ENCODE results near the gene FMN2. TPM values are rescaled to one million over a fixed set of nuclear protein-coding genes. Genes with fewer than 3 reads are reported as not detected.

Gene FMN2
- total RNA-seq, 1 experiment from 2014 or later, result 0.59 TPM

DNA sequence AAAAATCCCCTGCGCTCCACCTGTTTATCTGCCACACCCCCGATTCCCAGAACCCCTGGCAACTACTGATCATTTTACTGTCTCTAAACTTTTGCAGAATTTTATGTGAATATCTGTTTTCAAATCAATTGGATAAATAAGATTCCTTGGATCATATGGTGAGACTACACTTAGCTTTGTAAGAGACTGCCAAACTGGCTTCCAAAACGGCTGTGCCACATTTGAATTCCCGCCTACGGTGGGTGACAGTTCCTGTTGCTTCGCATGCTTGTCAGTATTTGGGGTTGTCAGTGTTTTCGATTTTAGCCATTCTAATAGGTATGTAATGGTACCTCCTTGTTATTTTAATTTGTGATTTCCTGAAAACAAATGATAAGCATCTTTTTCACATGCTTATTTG is 22.7 kb upstream of the FMN2 start:
- Histone ChIP-seq H3K4me2 (ENCODE audit: insufficient read depth, insufficient read length, low read length) (no peak overlapping the region), H3K27me3 (ENCODE audit: insufficient read depth, low read length) (no peaks in the 10 kb centered on the region), H3K23ac (ENCODE audit: insufficient read length, low read depth, low read length) (no peak overlapping the region), H2BK20ac (ENCODE audit: low read depth, low read length, poor library complexity, severe bottlenecking) (no peak overlapping the region), H2AFZ (ENCODE audit: low read length) (no peak overlapping the region), H3T11ph (ENCODE audit: low read length) (no peak overlapping the region), H3K9me3 (ENCODE audit: control insufficient read depth, low read depth, low read length) (no peaks in the 10 kb centered on the region), H3K9ac (ENCODE audit: extremely low read depth, insufficient read length, low read length) (no peak overlapping the region), H4K5ac (ENCODE audit: insufficient read length, low read depth, low read length) (no peak overlapping the region), H2BK120ac (ENCODE audit: low read depth, low read length, poor library complexity, severe bottlenecking) (no peak overlapping the region), H3K23me2 (ENCODE audit: insufficient read length, low read depth, low read length, poor library complexity, severe bottlenecking) (no peaks in the 10 kb centered on the region), H4K20me1 (ENCODE audit: control insufficient read depth, insufficient read depth, insufficient read length) (no peaks in the 10 kb centered on the region), H3K4ac (ENCODE audit: low read depth, low read length) (no peak overlapping the region), H3K56ac (ENCODE audit: insufficient read length, low read depth, low read length) (no peak overlapping the region), H2AK5ac (ENCODE audit: insufficient read length, low read length) (no peak overlapping the region), H3K18ac (ENCODE audit: insufficient read length, low read depth, low read length) (no peak overlapping the region), H4K91ac (ENCODE audit: insufficient read length, low read depth, low read length) (no peak overlapping the region), H2BK15ac (ENCODE audit: low read depth, low read length) (no peak overlapping the region), H3K27ac (ENCODE audit: insufficient read length, low read depth, low read length) (no peak overlapping the region), H3K14ac (ENCODE audit: insufficient read depth, low read length) (no peak overlapping the region), H3K4me1 (ENCODE audit: insufficient read depth, low read length) (peaks cover 9% of the 10 kb centered on the region), H2BK5ac (ENCODE audit: insufficient read length, low read length) (no peak overlapping the region), H4K8ac (replicated peaks; ENCODE audit: insufficient read length, low read depth, low read length) (no peak overlapping the region), H3K79me1 (ENCODE audit: insufficient read depth, low read depth, low read length, poor library complexity, severe bottlenecking) (no peaks in the 10 kb centered on the region), H2BK12ac (ENCODE audit: insufficient read length, low read depth, low read length) (no peak overlapping the region), H3K79me2 (ENCODE audit: insufficient read depth, low read length) (no peaks in the 10 kb centered on the region)
- H3K27me3 Mint-ChIP-seq (ENCODE audit: low read depth), result no peaks in the 10 kb centered on the region
- no peaks in the 10 kb centered on the region for H3K36me3 Mint-ChIP-seq (ENCODE audit: insufficient read depth in 1 of 3, low read depth in 3 of 3)
- H3K9me3 Mint-ChIP-seq, result no peaks in the 10 kb centered on the region; a peak in 1 of 5 replicates
- no peak for TF ChIP-seq CTCF (conservative IDR thresholded peaks at IDR 0.05)
- H3K4me3 Mint-ChIP-seq, result no peak overlapping the region
- no CpG with 5 or more reads among the region's 7 CpGs for WGBS (ENCODE audit: extremely low coverage, insufficient read length, low lambda C conversion rate)
- H3K4me1 Mint-ChIP-seq, result peaks cover 22 to 25% of the 10 kb centered on the region in 2 experiments
- no peak overlapping the region for H3K27ac Mint-ChIP-seq
- no peak for DNase-seq
